Dedifferentiated amniotic fluid mesenchymal stem cell (primary cell): Measurements from ENCODE around the gene PRMT5.
"Not testable (repeated sequence)": the region's sequence is repeated elsewhere in the genome, so short reads cannot be mapped to it uniquely, and the experiment has no call there.

Experiments
- DNase-seq: peaks from one replicate; pipeline ENCODE4 v3.0.0-alpha.2; 2016; ENCODE audit errors: extremely low spot score

The PRMT5 gene

DNA sequence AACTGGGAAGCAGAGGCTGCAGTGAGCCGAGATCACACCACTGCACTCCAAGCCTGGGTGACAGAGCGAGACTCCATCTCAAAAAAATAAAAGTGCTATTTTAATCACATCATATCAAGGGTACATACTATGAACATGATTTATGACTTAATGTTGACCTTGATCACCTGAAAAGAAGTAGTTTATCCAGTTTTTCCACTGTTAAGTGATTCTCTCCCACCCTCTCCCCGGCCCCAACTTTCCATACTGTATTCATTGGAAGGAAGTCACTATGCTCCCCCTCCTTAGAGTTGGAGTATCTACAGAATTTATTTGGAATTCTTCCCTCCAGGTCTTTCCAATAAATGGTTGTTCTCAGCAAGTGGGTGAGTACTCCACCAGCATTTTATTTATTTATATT lies 3.0 kb upstream of the PRMT5 start:
- DNase-seq: no peak

DNA sequence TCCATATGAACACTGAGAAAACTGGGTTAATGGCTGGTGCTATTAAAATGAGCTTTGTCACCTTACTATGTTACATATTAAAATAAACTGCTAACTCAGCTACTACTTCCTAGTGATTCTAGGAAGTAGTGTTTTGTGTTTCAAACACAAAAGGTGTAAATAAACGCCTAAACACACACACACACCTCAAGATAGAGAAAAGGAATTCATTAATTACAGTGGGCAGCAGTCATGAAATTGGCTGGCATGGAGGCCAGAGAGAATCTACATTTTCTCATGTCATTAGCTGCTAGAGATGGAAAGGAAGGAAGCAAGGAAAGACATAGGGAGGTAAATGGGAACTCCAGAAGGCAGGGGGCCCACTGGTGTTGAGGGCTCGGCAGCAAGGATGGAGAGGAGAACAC lies 787 bp upstream of the PRMT5 start:
- no peak for DNase-seq

DNA sequence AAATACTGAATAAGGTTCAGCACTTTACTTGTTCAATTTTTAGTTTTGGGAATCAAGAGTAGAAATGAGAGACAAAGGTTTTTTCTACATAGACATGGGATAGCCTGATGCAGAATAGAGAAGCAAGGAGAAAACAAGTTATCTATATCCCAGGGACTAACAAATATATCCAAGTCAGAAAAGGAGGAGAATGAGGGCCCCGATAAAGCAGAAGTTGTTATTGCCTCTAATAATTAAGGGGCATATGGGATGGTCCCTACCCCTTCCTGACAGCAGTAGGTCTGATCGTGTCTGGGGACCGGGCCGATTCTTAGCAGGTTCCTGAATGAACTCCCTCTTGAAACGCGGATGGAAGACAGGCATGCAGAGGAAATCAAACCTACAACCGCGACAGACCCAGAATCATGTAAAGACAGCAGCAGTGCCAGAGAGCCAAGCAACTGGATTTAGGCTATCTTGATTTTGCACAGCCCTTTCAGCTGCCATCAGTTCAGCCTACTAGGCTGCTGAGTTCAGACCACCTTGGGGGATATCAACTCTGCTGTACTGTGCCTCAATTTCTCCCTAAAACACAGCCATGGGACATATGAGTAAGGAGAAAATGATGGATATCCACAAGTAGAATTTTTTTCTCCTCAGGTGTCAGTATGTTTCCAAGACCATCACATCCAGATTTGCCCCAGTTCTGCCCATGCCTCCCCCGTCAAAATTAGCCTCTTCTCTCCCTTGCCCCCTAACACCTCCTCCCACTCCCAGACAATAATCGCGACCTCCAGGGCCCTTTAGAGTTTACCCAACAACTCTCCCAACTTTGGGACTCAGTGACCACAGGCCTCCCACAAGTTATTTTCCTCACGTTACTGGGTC lies 706 bp downstream of the PRMT5 start:
- DNase-seq: no peak

DNA sequence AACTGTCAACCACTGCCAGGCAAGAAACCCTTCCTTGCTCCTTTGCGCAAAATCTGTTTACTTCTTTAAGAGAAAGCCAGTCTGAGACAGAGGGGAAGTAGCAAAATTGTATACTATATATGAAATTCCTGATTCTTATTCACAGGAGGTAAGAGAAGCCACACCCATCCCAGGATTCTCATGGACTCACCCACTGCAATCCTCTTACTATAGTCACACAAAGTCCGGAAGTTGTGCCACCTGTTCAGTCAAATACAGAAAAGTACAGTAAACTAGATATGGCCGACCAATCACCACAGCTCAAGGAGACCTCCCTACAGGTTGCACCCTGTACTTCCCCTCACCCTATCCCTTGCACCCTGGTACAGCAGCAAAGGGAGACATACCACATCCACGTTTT lies 2.9 kb downstream of the PRMT5 start:
- DNase-seq: no peak

DNA sequence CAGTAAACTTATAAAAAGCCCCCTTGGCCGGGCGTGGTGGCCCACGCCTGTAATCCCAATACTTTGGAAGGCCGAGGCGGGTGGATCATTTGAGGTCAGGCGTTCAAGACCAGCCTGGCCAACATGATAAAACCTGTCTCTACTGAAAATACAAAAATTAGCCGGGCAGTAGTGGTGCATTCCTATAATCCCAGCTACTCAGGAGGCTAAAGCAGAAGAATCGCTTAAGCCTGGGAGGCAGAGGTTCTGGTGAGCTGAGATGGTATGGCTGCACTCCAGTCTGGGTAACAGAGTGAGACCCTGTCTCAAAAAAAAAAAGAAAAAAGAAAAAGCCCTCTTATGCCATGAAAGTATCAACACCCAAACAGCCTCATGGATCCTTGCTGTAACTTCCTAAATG lies 3.7 kb downstream of the PRMT5 start:
- no peak for DNase-seq

DNA sequence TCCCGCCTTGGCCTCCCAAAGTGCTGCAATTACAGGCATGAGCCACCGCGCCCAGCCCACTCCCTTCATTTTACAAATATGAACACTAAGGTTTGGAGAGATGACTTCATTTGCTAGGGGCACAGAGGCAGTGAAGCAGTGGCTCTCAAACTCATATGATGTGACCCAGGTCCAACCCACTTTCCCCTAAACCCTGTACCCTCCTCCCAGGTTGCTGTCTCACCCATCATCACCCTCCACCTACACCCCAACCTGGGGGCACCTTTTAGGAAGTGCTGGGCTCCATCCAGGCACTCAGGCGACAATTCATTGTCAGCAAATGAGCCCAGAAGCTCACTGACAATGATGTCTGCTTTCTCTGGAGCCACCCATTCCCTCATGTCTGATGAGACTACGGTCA lies 5.4 kb downstream of the PRMT5 start:
- DNase-seq: no peak

DNA sequence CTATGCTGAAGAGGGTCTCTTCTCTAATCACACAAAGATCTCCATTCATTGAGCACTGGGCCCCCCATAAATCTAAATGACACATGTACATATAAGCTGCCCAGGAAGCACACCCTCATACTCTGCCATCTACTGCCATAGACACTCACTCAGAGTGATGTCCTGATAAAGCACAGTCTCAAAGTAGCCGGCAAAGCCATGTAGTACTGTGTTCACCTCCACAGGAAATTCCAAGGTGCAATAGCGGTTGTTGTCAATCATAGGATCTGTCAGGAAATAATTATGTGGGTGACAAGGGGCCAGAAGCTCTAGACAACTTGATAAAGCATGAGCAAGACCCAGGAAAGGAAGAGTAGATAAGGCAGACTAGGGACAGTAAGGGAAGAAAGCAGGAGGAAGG lies 6.9 kb downstream of the PRMT5 start:
- DNase-seq: no peak

DNA sequence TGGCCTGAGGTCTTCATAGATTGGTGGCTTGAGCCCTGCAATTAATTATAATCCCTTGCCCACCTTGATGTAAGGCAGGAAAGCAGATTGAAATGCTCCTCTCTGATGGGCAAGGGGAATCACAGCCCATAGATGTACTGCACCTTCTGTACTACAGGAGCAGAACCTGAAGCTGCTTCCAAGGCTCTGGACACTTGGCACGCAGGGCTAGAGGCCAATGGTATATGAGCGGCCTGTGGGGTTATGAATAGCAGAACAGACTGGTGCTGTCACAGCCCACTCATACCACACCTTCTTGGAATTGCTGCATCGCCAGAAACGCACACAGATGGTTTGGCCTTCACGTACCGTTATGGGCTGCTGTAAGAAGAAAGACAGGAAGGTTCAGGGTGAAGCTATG lies 8.5 kb downstream of the PRMT5 start:
- DNase-seq: no peak

DNA sequence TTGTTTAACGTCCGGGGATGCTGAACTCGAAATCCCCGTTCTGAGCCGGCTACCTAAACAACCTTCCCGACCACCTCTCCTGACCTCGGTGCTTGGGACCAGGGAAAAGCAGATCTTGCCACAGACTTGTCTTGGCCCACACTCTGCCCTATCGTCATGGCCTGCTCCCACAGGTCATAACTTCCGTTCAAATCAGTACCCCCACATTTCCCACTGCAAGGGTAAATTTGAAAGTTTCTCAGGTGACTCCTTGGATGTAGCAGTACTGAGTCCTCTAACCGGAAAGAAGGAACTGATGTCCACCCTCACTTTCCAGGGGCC lies 9.6 kb downstream of the PRMT5 start:
- no peak for DNase-seq

DNA sequence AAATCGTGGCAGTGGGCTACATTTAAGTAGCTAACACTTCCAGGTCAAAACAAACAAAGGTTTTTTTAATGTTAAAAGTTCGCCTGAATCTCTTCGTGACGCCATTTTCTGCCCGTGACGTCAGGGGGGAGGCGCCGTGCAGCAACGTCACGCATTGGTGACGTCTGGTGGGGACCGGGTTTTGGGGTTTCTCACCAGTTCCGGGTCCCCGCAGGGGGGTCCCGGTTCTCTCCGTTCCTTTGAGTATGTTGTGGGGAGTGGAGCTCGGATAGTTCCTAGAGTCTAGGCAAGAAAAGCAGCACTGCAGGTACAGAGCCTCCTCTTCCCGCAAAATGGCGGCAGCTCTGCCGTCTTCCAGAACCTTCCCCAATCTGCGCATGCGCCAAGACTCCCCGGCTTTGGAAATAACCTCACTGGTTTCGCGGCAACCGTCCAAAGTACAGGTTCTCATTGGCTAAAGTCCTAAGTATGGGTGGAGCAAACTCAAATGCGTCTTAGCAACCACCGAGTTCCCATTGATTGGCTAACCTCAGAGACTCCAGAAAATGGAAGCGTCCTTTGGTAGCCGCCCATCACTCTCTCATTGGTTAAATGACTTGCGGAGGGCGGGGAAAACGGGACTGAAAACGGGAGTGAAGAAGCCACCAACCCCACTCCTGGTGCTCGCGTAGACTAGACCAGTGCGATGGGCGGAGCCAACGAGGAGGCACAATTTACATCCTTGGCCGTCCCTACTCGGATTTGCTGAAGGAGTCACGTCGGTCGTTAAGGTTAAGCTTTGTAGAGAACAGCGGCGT lies 10.2 kb downstream of the PRMT5 start, which contains the start of gene RBM23:
Gene RBM23 (minus strand): TSS at position 346 of the 797 bp plus-strand sequence.
- DNase-seq: peak; percentile 100

DNA sequence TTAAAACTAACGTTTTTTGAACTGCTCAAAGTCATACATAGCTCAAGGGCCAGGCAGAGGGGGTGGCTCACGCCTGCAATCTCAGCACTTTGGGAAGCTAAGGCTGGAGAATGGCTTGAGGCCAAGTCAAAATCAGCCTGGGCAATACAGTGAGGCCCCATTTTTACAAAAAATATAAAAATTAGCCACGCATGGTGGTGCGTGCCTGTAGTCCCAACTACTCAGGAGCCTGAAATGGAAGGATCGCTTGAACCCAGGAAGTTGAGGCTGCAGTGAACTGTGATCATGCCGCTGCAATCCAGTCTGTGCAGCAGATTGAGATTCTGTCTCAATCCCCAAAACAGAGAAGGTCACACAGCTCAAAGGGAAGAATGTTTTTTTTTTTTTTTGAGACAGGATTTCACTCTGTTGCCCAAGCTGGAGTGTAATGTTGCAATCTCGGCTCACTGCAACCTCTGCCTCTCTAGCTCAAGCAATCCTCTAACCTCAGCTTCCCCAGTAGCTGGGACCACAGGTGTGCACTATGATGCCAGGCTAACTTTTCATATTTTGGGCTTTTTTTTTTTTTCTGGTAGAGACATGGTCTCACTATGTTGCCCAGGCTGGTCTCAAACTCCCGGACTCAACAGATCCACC lies 13.2 kb downstream of the PRMT5 start:
- peak; percentile 40 for DNase-seq

DNA sequence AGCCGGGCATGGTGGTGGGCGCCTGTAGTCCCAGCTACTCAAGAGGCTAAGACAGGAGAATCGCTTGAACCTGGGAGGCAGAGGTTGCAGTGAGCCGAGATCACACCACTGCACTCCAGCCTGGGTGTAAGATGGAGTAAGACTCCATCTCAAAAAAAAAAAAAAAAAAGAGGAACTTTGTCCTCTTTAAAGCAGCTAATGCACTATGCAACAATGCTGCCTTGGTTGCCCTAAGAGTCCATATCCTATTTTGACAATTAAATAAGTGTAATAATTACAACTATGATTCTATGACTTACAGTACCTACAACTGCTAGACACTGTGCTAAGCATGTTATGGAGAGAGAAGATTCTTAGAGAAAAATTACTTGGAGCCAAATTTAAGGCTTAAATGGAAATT lies 14.3 kb downstream of the PRMT5 start:
- DNase-seq: not testable (repeated sequence)

DNA sequence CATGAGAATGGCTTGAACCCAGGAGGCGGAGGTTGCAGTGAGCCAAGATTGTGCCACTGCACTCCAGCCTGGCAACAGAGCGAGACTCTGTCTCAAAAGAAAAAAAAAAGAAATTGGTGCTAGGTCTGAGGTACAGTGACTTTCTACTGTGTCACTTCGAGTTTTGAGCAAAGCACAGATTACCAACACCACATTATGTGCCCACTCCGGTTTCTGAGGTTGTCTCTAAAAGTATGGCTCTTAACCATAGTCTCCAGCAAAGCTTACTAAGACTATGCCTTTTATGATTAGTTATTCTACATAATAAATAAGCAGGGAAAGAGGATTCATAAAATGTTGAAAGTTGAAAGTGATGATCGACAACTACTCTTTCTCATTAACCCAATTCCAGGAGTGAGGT lies 18.3 kb downstream of the PRMT5 start:
- no peak for DNase-seq

DNA sequence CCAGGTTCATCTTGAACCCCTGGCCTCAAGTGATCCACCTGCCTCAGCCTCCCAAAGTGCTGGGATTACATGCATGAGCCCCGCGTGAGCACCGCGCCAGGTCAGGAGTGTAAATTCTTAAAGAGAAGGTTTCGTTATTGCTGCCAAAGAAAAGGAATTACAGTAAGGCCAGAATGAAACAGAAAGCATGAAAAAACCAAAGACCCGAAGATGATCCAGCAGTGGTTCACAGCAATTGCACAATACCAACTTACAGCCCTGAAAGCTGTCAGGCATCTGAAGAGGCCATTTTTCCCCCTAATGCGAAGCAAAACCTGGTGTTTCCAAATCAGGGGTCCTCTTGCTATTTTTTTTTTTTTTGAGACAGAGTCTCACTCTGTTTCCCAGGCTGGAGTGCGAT lies 20.6 kb downstream of the PRMT5 start:
- DNase-seq: peak; percentile 16

DNA sequence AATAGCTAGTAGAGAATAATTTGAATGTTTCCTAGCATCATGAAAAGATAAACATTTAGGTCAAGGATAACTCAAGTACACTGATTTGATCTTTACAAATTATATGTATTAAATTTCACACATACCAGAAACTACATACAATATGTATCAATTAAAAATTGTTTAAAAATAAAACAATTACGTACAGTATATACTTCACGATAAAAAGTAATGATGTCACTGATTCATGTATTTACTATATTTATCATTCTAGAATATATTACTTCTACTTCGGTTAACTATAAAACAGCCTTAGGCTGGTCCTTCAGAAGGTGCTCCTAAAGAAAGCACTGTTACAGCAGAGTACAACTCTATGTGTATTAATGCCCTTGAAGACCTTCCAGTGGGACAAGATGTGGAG lies 21.7 kb downstream of the PRMT5 start:
- no peak for DNase-seq

DNA sequence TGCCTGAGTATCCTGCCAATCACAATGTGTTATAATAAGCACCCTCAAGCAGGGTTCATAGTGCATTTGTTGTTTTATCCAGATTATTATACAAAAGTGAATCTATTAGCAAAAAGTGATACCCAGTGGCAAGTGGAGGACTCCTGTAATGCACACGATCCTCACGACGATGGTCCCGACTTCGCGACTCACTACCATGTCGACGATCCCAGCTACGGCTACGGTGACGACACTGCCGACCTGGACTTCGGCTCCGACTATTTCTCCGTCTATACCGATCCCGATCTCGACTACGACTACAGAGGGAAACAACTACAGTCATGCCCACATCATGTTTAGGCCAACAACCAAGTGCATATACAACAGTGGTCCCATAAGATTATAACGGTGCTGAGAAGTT lies 23.1 kb downstream of the PRMT5 start:
- no peak for DNase-seq

DNA sequence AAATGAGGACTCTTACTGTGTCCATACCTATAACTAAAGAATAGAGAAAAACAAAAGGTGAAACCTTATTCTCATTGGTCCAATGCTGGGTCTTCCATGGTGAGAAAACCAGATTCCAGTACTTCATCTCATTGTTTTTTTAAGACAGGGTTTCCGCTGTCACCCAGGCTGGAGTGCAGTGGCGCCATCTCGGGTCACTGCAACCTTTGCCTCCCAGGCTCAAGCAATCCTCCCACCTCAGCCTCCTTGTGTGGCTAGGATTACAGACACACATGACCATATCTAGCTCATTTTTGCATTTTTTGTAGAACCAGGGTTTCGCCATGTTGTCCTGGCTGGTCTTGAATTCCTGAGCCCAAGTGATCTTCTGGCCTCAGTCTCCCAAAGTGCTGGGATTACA lies 23.5 kb downstream of the PRMT5 start:
- no peak for DNase-seq

DNA sequence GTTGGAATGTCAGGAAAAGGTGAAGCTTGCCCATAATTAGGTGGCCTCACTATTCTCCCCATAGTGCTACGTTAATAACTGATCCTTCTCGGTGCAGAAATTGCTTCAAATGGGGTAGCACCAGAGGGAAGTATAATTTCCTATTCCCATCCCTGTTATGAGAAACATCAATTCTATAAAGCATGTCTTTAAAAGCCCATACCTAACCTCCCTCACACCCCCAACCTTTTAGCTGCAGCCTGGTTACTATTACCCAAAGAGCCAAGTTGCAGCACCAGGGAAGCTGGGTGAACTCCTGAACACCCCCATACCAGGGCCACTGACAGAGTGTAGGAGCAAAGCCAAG lies 25.5 kb downstream of the PRMT5 start:
- DNase-seq: no peak

DNA sequence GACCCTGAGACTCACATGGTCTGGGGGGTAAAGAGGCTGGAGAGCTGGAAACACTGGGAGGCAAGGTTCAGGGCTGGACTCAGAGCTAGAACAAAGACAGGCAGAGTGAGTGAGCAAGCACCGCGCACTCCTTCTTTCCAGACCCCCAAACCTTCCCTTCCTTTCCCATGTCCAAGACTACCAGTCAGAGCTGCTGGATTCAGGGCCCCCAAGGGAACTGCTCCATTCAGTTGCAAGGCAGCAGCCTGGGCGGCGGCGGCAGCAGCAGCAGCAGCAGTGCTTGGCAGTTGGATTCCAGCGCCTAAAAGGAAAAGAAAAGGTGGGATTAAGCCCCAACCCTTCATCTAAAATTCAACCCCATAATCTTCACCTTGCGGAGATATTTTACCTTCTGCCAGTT lies 27.4 kb downstream of the PRMT5 start:
- DNase-seq: no peak

DNA sequence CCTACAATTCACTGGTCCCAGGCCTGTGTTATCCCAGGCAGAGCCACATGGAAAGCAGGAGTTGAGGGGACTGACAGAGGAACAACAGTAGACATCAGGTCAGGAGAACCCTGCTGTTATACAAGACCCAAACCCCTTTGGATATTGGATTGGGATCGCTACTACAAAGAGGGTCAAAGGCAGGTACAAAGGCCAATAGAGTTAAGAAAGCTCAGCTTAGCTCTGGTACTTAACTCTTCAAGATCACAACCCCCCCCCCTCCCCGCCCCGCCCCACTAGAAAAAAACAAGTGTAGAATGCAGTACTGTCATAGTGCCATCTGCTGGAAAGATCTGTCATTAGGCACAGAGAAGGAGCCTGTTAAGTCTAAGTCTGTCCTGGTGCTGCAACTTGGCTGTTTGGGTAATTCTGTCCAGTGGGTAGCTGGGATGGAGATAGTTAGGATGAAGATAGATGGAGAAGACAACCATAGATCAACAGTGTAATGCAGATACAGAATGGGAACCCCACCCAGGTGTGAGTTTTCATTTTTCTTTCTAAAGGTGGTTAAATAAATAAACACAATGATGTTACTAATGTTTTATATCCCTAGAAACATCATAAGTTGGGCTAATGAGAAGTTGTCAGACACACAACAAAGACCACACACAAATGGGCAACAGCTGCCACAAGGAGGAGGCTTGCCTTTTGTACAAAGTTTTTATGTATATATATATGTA lies 28.9 kb downstream of the PRMT5 start:
- peak; percentile 63 for DNase-seq

DNA sequence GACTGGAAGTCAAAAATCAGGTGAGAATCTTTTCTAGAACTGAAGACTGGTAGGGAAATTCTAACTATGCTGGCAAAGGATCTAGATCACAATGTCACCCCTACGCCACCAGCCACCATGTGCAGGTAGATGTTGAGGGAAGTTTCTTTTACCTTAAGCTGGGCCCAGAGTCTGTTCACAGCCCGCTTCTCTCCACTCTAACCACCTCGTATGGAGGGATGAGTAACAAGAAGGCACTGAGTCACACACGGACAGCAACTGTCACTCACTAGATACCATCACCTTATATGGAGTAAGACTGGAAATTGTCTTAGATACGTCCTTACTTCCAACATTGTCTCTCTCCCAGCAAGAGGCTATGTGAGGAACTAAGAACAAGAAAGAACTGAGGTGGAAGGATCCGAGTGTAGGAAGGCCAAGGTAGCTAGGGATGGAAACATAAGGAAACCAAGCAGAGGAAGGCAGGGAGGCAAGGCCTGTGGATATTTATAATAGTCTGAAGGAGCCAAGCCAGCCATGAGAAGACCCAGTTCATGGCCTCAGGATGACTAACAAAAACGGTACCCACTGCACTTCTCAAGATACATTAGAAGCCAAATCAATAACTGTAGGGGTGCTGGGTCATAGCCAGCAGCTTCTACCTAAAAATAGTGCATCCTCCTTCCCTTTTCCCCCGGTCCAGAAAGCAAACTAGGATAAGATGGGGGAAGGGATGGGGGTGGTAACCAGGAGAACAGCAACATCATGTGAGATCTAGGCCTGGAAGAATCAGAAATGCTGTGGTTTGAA lies 30.7 kb downstream of the PRMT5 start:
- DNase-seq: peak; percentile 26
